ENCODE data around the gene ATG16L1. TPM values are rescaled to one million over a fixed set of nuclear protein-coding genes. Genes with fewer than 3 reads are reported as not detected.

Gene ATG16L1
- total and polyA plus RNA-seq, 9 donors: 12.8 to 19.0 (median 15.7) TPM

DNA sequence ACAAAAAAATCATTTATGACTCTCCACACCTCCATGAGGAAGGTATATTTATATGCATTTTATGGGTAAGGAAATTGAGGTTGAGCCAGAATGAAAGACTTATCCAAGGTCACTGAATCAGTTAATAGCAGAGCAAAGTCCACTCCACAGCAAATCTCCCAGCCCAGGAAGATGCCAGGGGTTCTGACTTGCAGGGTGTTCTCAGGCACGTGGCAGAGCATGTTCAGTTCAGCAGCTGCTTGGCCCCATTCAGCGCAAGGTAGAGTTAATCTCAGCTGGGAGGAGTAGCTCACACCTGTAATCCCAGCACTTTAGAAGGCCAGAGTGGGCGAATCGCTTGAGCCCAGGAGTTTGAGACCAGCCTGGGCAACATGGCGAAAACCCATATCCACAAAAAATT, 85.1 kb downstream of the ATG16L1 start:
- Histone ChIP-seq H3K27me3 (ENCODE audit: control insufficient read depth, insufficient read depth, low read length) (no peaks in the 10 kb centered on the region), H3K4me3 (ENCODE audit: low read length) (no peak overlapping the region), H3K4me1 (ENCODE audit: control insufficient read depth, insufficient read depth, low read length) (peaks cover 8% of the 10 kb centered on the region), H3K27ac (ENCODE audit: low read length) (no peak overlapping the region), H3K36me3 (ENCODE audit: control insufficient read depth, insufficient read depth, low read length) (no peaks in the 10 kb centered on the region), H3K9me3 (replicated peaks; ENCODE audit: control insufficient read depth, low read depth, low read length) (peaks cover 2% of the 10 kb centered on the region)
- DNase-seq: no peak
- 80% methylated on average over 1 of the region's 5 CpGs for WGBS (ENCODE audit: insufficient coverage)

DNA sequence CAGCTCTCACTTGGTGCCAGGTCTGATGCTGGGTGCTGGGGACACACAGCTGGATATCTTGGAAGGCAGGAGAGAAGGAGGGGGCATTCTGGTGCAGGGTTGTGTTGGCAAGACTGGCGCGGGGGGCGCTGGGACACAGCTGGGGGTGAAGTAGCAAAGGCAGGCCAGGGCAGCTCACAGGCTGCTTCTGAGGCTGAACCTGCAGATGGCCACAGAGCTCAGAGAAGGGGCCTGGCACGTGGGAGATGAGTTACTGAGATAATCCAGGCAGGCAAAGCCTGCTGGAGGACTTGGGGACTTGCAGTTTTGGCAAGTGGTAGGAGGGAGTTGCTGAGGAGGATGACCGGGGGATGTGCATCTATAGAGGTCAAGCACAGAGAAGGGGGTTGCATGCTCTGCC, 86.6 kb downstream of the ATG16L1 start:
- DNase-seq: no peak

DNA sequence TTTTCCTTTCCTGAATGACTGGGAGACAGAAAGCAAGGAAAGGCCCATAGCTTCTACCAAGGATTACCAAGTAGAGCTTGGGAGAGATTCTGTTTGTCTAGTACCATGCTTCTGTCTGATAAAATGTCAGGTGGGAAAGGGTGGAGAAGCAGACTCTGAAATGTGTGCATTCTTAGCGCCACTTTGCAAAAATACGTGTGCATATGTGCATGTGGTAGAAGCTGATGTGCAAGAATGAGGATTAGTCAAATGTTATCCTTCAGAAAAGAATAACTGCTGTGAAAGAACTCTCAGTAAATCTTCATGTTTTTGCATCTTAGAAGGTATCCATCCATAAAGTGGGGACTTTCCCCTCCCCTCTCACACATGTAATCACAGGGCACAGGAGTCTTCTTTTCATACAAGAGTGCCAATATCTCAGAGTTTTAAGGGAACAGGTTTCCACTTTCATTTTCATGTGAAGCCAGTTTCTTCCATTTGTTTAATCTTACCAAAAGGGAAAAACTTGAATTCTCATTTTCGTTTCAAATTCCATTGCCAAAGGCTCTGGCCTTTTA, 87.4 kb downstream of the ATG16L1 start:
- WGBS (ENCODE audit: insufficient coverage): 74% methylated on average over 3 of the region's 3 CpGs
- peaks cover 4% of the 10 kb centered on the region for H3K4me1 ChIP-seq (ENCODE audit: control insufficient read depth, insufficient read depth, low read length)
- H3K36me3 ChIP-seq (ENCODE audit: control insufficient read depth, insufficient read depth, low read length): no peaks in the 10 kb centered on the region
- H3K9me3 ChIP-seq (replicated peaks; ENCODE audit: control insufficient read depth, low read depth, low read length): peaks cover 2% of the 10 kb centered on the region
- no peak for DNase-seq
- H3K27ac ChIP-seq (ENCODE audit: low read length): no peak overlapping the region
- H3K27me3 ChIP-seq (ENCODE audit: control insufficient read depth, insufficient read depth, low read length): no peaks in the 10 kb centered on the region
- H3K4me3 ChIP-seq (ENCODE audit: low read length): no peak overlapping the region

More for the DNA sequence above, 86.6 kb downstream of the ATG16L1 start:
- H3K36me3 ChIP-seq (ENCODE audit: control insufficient read depth, insufficient read depth, low read length): no peaks in the 10 kb centered on the region
- no peak overlapping the region for H3K4me3 ChIP-seq (ENCODE audit: low read length)
- no peak overlapping the region for H3K27ac ChIP-seq (ENCODE audit: low read length)
- H3K27me3 ChIP-seq (ENCODE audit: control insufficient read depth, insufficient read depth, low read length): no peaks in the 10 kb centered on the region
- WGBS (ENCODE audit: insufficient coverage): 70% methylated on average over 4 of the region's 5 CpGs
- H3K4me1 ChIP-seq (ENCODE audit: control insufficient read depth, insufficient read depth, low read length): peaks cover 6% of the 10 kb centered on the region
- H3K9me3 ChIP-seq (replicated peaks; ENCODE audit: control insufficient read depth, low read depth, low read length): peaks cover 2% of the 10 kb centered on the region

DNA sequence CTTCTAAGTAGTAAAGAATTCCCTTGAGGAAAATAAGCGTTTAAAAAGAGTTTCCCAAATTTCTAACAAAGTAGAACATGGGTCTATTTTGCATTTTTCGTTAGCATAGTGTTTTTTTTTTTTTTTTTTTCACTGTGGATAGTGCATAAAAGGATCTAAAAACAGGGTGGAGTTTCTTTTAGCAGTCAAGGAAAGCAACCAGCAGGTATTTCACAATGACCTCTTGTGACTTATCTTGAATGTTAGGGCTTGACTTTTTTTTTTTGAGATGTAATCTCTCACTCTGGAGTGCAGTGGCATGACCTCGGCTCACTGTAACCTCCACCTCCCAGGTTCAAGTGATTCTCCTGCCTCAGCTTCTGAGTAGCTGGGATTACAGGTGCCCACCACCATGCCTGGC, 88.0 kb downstream of the ATG16L1 start:
- Histone ChIP-seq H3K9me3 (replicated peaks; ENCODE audit: control insufficient read depth, low read depth, low read length) (peaks cover 2% of the 10 kb centered on the region), H3K27ac (ENCODE audit: low read length) (no peak overlapping the region), H3K4me1 (ENCODE audit: control insufficient read depth, insufficient read depth, low read length) (peaks cover under 1% of the 10 kb centered on the region), H3K4me3 (ENCODE audit: low read length) (no peak overlapping the region), H3K36me3 (ENCODE audit: control insufficient read depth, insufficient read depth, low read length) (no peaks in the 10 kb centered on the region), H3K27me3 (ENCODE audit: control insufficient read depth, insufficient read depth, low read length) (no peaks in the 10 kb centered on the region)
- WGBS (ENCODE audit: insufficient coverage): no CpG with 5 or more reads among the region's 3 CpGs
- DNase-seq: no peak

DNA sequence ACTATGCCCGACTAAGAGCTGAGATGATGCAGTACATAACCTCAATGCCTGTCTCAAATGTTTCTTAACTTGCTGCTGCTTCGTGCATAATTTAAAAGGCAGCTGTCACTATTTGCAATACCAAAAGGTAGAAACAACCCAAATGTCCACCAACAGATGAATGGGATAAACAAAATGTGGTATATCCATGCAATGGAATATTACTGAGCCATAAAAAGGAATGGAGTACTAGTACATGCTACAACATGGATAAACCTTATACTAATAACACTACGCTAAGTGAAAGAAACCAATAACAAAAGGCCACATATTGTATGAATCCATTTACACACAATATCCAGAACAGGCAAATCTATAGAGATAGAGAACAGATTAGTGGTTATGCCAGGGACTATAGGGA, 89.8 kb downstream of the ATG16L1 start:
- H3K4me3 ChIP-seq (ENCODE audit: low read length): no peak overlapping the region
- no peak for DNase-seq
- no peaks in the 10 kb centered on the region for H3K27me3 ChIP-seq (ENCODE audit: control insufficient read depth, insufficient read depth, low read length)
- WGBS (ENCODE audit: insufficient coverage): no CpG with 5 or more reads among the region's 3 CpGs
- H3K27ac ChIP-seq (ENCODE audit: low read length): no peak overlapping the region
- H3K9me3 ChIP-seq (replicated peaks; ENCODE audit: control insufficient read depth, low read depth, low read length): peaks cover 2% of the 10 kb centered on the region
- no peaks in the 10 kb centered on the region for H3K4me1 ChIP-seq (ENCODE audit: control insufficient read depth, insufficient read depth, low read length)
- H3K36me3 ChIP-seq (ENCODE audit: control insufficient read depth, insufficient read depth, low read length): no peaks in the 10 kb centered on the region

DNA sequence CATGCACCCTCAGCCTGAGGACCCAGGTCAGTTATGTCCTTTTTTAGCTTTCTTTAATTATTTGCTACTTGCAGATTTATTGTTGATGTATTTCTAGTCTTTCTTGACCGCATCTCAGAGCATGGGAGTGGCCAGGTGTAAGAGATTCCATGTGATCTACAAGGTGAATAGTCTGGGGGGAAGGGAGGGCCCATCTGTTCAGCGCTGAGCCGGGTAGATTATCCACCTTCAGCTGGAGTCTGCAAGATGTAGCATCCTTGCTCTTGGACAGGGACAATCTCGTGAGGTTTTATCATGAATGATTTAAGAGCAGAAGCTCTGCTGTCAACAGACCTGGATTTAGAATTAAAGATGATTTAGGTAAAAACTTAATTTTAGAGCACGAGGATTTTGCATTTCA, 90.8 kb downstream of the ATG16L1 start:
- 63% methylated on average over 3 of the region's 5 CpGs for WGBS (ENCODE audit: insufficient coverage)
- no peak for DNase-seq
- H3K36me3 ChIP-seq (ENCODE audit: control insufficient read depth, insufficient read depth, low read length): no peaks in the 10 kb centered on the region
- no peak overlapping the region for H3K27ac ChIP-seq (ENCODE audit: low read length)
- H3K4me3 ChIP-seq (ENCODE audit: low read length): no peak overlapping the region
- no peaks in the 10 kb centered on the region for H3K27me3 ChIP-seq (ENCODE audit: control insufficient read depth, insufficient read depth, low read length)
- peaks cover 2% of the 10 kb centered on the region for H3K9me3 ChIP-seq (replicated peaks; ENCODE audit: control insufficient read depth, low read depth, low read length)
- H3K4me1 ChIP-seq (ENCODE audit: control insufficient read depth, insufficient read depth, low read length): no peaks in the 10 kb centered on the region

DNA sequence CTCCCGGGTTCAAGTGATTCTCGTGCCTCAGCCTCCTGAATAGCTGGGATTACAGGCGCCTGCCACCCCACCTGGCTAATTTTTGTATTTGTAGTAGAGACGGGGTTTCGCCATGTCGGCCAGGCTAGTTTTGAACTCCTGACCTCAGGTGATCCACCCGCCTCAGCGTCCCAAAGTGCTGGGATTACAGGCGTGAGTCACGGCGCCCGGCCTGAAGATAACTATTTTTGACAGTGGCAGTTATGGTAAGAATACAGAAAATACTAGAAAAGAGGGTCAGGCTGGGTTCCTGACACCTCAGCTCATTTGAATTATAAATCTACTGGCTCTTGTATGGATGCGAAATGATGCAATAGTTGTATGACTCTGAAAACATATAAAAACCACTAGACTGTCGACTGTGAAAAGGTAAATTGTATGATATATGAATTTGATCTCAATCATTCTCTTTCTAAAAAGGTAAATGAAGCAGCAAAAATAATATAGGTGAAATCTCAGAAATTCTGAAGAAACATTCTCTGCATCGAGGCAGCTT, 91.8 kb downstream of the ATG16L1 start:
- Histone ChIP-seq H3K27ac (ENCODE audit: low read length) (no peak overlapping the region), H3K9me3 (replicated peaks; ENCODE audit: control insufficient read depth, low read depth, low read length) (peaks cover 2% of the 10 kb centered on the region), H3K36me3 (ENCODE audit: control insufficient read depth, insufficient read depth, low read length) (no peaks in the 10 kb centered on the region), H3K4me3 (ENCODE audit: low read length) (no peak overlapping the region), H3K4me1 (ENCODE audit: control insufficient read depth, insufficient read depth, low read length) (peaks cover 2% of the 10 kb centered on the region), H3K27me3 (ENCODE audit: control insufficient read depth, insufficient read depth, low read length) (peaks cover 5% of the 10 kb centered on the region)
- 80% methylated on average over 8 of the region's 15 CpGs for WGBS (ENCODE audit: insufficient coverage)
- no peak for DNase-seq

Other genes starting within 250 kb of the ATG16L1 start
- 1.5 TPM for gene NGEF, start 238.4 kb upstream of the ATG16L1 start, total RNA-seq
- 1 to 10 TPM in 7 of 8 donors, under 1 TPM in 1; 0.66 to 4.8 (median 2.0) TPM for gene NGEF, start 238.4 kb upstream of the ATG16L1 start, polyA plus RNA-seq (ENCODE audit: insufficient read depth in 1 of 8, insufficient read length in 8 of 8, low replicate concordance in 1 of 8)
- gene NEU2, start 219.0 kb upstream of the ATG16L1 start, total RNA-seq: not detected
- not detected for gene NEU2, start 219.0 kb upstream of the ATG16L1 start, polyA plus RNA-seq (ENCODE audit: insufficient read depth in 1 of 8, insufficient read length in 8 of 8, low replicate concordance in 1 of 8)
- gene INPP5D, start 191.3 kb upstream of the ATG16L1 start, total RNA-seq: 4.3 TPM
- gene INPP5D, start 191.3 kb upstream of the ATG16L1 start, polyA plus RNA-seq (ENCODE audit: insufficient read depth in 1 of 8, insufficient read length in 8 of 8, low replicate concordance in 1 of 8): 1 to 10 TPM; 5.8 to 9.8 (median 6.3) TPM
- gene SAG, start 56.1 kb downstream of the ATG16L1 start, total RNA-seq: 0.18 TPM
- under 1 TPM in 7 of 8 donors, not detected in 1; 0.04 to 0.39 (median 0.11) TPM for gene SAG, start 56.1 kb downstream of the ATG16L1 start, polyA plus RNA-seq (ENCODE audit: insufficient read depth in 1 of 8, insufficient read length in 8 of 8, low replicate concordance in 1 of 8)
- gene DGKD, start 102.8 kb downstream of the ATG16L1 start, total RNA-seq: 14.7 TPM
- gene DGKD, start 102.8 kb downstream of the ATG16L1 start, polyA plus RNA-seq (ENCODE audit: insufficient read depth in 1 of 8, insufficient read length in 8 of 8, low replicate concordance in 1 of 8): 10 to 100 TPM; 17.8 to 30.3 (median 22.6) TPM